Fibroblast of skin of left quadriceps (primary cell): Measurements from ENCODE around the gene ABCB6.

Experiments
- DNase-seq, 2 experiments: peaks; one replicate each; pipeline ENCODE4 v3.0.0-alpha.2; 2013; ENCODE audit warnings: low read depth in 2 of 2

ABCB6 gene

GRCh38 chr2:219245148-219245898, 26.6 kb upstream of the ABCB6 start, which contains the start of the genes GLB1L and STK16:
GLB1L (minus strand) TSS chr2:219245444; CDS start chr2:219243573, 1,871 bp downstream.
STK16 (plus strand) TSS chr2:219245479; CDS start chr2:219246000, 521 bp downstream.
- peak; percentile 73 to 74 for DNase-seq

- DNase-seq = no peak
Observed at GRCh38 chr2:219244789-219245147, 26.0 kb upstream of the ABCB6 start.

DNA sequence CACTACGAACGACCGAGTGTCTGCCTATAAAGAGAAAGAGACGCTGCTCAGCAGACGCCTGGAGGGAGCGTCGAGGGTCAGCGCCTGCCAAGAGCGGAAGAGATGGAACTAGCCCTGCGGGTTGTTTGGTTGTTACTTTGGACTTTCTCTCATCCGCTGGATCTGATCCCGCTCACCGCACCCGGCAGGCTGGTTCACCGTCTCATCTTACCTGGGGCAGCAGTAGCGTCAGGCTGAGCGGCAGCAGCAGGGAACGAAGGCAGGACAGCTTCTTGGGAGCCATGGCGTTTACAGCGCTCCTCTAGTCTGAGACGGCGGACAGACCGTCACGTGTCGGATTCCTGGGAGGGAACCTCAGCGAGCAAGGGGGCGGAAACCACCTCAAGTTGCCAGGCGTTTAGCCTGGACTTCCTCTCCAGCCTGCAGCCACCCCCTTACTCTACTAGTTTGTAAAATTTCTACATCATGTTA, 24.6 kb upstream of the ABCB6 start:
- DNase-seq = no peak

- no peak for DNase-seq
Observed at GRCh38 chr2:219234331-219234730, 15.6 kb upstream of the ABCB6 start.

GRCh38 chr2:219230059-219230540, 11.3 kb upstream of the ABCB6 start:
- DNase-seq = no peak

DNA sequence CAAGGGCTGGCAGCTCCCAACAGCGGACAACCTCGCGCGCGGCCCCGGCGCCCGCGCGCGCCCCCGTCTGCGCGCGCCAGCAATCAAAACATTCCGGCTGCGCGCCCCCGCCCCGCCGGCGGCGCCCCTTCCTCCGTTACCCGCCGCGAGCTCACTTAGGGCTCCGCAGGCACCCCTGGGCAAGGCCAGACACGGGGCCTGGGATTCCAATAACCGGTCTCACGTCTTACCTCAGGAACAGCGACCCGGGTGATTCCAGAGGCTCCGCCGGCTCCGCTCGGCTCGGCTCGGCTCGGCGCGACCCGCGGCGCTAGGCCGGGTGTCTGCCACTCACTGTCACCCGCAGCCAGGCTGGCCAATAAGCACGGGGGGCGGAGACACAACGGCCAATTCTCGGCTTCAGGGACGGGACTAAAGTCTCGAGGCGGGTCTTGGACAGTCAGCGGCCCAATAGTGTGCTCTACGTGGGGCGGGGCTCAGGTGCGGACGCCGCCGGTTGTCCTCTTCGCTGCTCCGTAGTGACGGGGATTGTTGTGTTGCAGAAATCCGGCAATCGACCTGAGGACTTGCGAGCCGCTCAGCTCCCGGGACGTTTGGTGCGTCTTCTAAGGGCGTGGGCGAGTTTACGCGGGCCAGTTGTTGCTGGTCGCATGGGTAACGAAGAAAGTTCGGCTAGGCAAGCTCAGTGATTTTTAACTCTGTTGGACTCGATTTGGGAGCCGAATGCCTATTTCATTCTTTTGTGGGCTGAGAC, 10.7 kb upstream of the ABCB6 start, which contains the start of the genes ANKZF1 and ATG9A:
ANKZF1 (plus strand) TSS at position 502 of the 754 bp plus-strand sequence. CDS start 452 bp downstream, outside the sequence.
ATG9A (minus strand) TSS at position 332 of the 754 bp plus-strand sequence. CDS start 1,612 bp downstream, outside the sequence.
- peak; percentile 96 to 97 for DNase-seq

DNA sequence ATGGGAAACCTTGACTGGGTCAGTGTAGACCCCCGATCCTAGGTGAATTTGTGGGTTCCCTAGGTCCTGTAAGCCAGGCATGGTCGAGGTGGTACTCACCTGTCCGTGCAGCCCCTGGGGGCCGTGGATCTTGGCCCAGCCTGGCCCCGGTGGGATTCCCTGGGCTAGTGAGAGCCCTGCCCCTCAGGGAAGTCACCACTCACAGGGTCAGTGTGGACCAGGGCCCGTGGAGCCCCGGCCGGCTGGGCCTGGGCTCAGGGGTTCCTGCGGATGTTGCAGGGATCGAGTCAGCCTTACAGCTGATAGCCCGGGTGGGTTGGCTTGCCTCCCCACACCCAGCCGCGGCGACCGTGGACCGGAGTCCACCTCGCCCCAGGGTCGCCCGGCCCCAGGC, 10.2 kb upstream of the ABCB6 start:
- no peak for DNase-seq

GRCh38 chr2:219228041-219228910, 9.5 kb upstream of the ABCB6 start:
- no peak for DNase-seq

DNA sequence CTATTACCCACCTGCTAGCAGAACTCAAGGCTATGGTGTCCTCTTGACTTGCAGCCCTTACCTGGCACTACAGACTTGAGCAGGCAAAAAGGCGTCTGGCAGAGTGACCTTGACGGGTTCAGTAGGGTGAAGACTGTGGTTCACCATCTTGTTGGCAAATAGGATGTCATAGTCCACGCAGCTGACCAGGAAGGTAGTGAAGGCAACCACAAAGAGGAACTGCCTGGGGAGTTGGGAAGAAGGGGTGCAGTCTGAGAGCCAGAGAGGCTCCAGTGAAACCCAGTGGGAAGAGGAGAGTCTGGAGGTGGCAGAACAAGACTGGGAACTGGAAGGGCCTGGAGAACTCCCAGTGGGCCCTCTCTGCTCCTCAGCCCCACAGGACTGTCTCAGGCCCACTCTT, 6.6 kb upstream of the ABCB6 start:
- DNase-seq = no peak

- DNase-seq = no peak
Observed at GRCh38 chr2:219223831-219224610, 5.3 kb upstream of the ABCB6 start.

- no peak for DNase-seq
Observed at GRCh38 chr2:219221957-219222518, 3.3 kb upstream of the ABCB6 start.

- DNase-seq = no peak
Observed at GRCh38 chr2:219220652-219221402, 2.1 kb upstream of the ABCB6 start.

DNA sequence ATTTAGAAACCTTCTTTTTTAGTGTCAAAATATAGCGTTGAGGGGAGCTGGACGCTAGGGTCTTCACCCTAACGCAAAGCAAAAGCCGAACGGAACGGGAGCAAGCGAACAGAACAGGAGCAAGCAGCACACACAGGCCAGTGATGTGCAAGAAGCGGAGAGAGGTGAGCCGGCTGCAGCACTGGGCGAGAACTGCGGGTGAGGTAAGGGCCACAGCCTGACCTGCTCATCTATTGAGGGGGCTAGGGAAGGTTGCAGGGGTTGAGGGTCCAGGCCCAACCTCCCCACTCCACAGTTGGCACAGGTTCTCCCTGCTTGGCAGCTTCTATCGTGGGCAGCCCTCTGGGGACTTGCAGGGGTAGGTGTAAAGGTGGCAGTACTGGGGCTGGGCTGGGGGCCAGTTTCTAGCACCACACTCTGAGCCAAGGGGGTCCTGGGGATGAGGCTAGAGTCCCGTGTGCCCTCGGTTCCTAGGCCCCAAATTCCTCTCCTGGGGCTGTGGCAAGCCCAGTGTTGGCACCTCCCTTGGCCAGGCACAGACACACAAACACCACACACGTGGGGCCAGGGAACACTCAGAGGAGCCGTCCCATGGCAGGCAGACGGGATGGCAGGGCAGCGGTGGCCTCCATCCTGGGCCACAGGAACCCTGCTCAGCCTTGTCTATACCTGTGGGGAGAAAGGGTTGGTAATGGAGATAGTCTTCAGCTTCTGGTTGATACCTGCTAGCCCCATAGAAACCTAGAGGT, 1.2 kb upstream of the ABCB6 start:
- no peak for DNase-seq

GRCh38 chr2:219218217-219218731, 484 bp downstream of the ABCB6 start:
- DNase-seq = peak; percentile 24 to 29

- DNase-seq = no peak
Observed at GRCh38 chr2:219216535-219216915, 2.2 kb downstream of the ABCB6 start.

DNA sequence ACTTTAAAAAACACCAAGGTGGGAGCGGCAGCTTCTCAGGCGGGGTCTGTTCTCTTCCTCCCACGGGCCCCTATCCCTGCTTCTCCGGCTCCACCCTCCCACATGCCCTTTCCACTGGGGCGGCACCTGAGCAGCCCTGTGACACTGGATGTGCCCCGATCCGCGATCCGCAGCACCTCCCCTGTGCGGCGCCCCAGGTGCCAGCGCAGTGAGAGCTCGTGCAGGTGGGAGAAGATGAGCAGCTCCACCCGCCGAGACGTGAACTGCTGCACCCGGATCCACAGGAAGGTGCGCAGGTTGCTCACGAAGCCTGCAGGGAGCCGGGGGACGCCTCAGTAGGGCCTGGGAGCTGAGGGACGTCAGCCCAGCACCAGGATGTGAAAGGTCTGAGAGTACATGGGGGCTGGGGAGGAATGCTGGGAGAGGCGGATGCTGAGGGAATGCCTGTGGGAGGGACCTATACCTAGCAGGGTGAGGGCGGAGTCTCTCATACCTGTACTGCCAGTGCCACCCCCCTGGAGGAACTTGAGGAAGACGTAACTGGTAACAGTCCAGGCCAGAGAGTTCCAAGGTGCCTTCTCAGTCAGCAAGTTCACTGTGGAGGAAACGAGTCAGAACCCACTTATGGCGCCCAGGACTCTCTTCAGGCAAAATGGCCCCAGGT, 2.8 kb downstream of the ABCB6 start:
- no peak for DNase-seq

DNA sequence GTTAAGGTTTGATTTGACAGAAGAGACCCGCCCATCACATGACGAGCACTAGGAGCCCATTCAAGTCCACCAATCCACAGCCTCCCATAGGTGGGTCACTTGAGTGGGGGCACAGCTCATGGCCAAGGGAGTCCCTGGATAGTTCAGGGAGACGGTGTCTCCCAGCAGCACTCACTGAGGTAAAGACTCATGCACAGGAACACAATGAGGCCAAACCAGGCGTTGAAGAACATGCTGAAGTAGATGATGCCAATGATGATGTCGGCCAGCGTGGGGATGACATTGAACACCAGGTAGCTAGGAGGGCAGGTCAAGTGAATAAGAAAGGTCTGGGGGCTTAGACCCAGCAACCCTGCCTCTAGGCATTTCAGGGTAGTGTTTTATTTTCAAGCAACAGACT, 4.0 kb downstream of the ABCB6 start:
- DNase-seq = no peak

DNA sequence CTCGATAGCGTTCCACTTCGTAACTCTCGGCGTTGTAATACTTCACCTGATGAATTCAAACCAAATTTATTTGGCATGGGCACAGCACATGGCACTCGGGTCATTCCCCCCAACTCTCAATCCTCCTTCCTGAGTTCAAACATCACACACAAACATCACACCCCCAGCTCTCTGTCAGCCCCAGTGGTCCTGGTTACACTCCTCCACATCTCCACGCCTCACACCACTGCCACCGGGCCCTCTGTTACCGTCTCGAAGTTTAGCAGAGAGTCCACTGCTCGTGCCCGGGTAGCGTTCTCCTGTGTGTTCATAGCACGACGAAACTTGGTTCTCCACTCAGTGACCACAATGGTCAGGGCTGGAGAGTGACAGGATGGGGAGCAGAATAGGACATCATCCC, 4.6 kb downstream of the ABCB6 start:
- no peak for DNase-seq
